HPDE6-E6E7 (cell line): Measurements from ENCODE around the gene MAZ.

Source experiments
- DNase-seq: peaks from one replicate; pipeline ENCODE4 v3.0.0; 2011; ENCODE audit warnings: missing footprints; ENCODE audit errors: extremely low spot score

Gene MAZ

DNA sequence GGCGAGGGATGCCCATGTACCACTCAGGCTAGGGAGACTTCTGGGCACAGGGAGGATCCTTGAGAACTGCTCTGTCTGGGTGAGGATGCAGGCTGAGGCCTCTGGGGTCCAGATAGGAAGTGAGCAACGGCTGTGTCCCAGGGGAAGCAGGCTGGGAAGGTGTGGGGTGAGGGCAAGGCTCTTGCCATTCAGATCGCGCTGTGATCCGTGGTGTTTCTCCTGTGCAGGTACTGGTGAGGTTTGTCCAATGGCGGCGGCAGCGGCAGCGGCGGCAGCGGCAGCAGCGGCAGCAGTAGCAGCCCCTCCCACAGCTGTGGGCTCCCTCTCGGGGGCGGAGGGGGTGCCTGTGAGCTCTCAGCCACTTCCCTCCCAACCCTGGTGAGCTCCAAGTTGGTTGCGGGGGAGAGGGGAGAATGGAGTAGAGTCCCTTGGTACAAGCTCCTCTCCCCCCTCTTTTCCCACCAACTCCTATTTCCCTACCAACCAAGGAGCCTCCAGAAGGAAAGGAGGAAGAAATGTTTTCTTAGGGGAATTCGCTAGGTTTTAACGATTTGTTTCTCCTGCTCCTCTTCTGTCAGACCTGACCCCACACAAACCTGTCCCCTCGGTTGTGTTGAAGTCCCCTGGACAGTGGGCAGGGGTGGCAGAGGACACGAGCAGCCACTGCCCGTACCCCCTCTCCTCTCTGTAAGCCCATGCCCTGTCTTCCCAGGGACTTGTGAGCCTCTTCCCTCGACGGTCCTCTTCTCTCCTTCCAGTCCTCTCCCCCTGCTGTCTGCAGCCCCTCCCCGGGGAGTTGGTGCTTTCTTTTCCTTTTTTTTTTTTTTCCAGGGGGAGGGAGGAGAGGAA, 3.7 kb downstream of the MAZ start:
- no peak for DNase-seq

DNA sequence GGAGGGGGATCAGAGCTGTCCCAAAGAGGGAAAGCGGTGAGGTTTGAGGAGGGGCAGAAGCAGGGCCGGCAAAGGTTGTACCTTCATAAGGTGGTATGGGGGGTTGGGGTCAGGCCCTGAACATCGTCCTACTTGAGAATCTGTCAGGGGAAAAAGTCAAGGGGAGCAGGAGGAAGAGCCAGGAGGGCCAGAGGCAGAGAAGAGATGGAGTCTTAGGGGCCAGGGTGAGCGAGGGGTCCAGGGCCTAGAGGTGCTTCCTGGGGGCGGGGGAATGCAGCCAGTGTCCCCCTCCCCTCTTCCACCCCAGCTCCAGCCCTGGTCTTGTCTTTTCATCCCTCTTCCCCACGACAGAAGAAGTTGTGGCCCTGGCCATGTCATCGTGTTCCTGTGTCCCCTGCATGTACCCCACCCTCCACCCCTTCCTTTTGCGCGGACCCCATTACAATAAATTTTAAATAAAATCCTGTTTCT, 4.4 kb downstream of the MAZ start:
- no peak for DNase-seq

DNA sequence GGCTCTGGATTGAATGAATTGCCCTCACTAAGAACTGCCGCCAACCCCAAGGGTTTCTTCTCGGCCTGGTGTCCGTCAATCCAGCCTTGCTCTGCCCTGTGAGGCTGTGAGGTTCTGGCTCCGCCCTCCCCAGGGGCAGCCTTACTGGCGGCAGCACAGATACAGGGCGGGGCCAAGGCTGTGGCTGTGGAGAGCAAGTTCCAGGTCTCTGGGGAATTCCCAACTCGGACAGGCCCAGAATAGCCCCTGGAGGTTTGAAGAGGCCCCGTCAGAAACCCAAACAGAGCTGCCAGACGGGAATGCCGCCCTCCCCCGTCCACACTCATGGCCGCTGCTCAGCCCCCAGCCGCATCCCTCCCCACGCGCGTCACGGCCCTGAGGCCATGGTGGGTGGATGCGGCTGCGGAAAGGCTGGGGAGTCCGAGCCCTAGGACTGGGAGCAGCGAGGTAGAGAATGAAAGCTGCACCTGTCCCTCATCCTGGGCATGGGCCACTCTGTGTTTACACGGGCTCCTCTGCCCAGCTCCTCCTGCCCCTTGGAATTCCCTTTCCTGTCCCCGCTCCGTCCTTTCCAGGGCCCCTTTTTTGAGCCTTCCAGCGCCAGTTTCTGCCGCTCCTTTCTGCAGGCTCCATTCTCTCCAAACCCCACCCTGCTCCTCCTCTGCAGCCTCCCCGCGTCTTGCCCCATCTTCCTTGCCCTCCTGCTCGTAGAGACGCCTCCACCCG, 5.0 kb downstream of the MAZ start:
- peak; percentile 89 for DNase-seq

- no peak for DNase-seq
These were observed 5.8 kb downstream of the MAZ start, which contains the start of gene PRRT2 for GRCh38 chr16:29811896-29812665. TSS of gene PRRT2 (plus strand) at chr16:29812193. CDS start at chr16:29813055, 862 bp downstream.

DNA sequence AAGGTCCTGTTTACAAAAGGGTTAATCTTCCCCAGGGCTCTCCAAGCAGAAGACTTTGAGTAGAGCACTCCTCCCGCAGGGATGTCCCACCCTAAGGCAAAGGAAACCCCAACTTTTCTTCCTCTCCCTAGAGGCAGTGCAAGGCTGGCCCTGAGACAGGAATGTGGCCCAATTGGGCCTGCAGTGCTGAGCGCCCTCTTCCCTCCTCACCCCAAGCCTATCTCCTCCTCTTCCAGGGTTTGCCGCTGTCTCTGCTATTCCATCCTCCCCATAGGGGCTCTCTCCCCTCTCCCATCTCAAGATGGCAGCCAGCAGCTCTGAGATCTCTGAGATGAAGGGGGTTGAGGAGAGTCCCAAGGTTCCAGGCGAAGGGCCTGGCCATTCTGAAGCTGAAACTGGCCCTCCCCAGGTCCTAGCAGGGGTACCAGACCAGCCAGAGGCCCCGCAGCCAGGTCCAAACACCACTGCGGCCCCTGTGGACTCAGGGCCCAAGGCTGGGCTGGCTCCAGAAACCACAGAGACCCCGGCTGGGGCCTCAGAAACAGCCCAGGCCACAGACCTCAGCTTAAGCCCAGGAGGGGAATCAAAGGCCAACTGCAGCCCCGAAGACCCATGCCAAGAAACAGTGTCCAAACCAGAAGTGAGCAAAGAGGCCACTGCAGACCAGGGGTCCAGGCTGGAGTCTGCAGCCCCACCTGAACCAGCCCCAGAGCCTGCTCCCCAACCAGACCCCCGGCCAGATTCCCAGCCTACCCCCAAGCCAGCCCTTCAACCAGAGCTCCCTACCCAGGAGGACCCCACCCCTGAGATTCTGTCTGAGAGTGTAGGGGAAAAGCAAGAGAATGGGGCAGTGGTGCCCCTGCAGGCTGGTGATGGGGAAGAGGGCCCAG, 6.7 kb downstream of the MAZ start:
- DNase-seq, result no peak

GRCh38 chr16:29813644-29814562, 7.6 kb downstream of the MAZ start:
- DNase-seq, result no peak

DNA sequence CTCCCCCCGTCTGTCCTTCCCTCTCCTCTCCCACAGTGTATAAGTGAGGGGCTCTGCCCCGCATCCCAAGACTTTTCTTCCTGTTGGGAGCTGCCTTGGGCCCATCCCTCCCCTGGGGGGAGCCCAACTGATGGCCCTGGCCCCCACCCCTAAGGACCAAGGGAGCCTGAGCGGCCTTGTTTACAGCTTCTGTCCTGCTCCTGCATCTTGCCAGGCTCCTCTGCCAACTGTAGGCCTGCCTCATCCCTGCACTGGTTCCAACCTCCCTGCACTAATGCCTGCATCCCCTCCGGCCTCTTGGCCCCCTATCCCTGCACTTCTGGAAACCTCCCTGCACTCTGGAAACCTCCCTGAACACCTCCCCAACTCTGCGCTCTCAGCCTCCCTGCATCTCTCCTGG, 8.3 kb downstream of the MAZ start:
- no peak for DNase-seq

DNA sequence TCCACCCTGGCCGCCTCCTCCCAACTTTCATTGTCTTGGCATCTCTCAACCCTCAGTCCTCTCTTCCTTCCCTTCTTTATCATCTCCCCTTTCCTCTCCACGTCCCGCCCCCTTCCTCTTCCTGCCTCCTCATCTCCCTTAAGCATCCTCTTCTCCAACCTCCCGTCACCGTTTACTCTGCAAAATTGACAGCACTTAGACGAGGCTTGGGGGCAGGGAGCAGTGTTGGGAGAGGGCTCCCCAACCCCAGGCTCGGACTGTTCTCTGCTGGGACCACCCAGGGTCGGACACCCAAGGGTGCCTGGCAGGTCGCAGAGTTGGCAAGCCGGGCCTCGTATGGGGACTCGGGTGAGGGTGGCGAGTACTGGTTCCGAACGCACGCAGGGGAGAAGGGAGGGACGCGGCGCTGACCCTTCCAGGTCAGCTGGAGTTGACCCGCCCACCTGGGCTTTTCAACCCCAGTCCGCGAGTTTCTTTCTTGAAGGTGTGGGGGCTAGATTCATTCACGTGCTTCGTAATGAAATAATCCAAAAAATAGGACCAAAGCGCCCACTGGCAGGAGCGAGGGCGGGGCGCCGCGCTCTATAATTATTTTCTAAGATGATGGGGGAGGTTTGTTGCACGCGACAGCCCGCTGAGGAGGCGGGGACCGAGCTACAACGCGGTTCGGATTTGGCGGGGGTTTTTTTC, 8.8 kb downstream of the MAZ start:
- DNase-seq, result no peak

DNA sequence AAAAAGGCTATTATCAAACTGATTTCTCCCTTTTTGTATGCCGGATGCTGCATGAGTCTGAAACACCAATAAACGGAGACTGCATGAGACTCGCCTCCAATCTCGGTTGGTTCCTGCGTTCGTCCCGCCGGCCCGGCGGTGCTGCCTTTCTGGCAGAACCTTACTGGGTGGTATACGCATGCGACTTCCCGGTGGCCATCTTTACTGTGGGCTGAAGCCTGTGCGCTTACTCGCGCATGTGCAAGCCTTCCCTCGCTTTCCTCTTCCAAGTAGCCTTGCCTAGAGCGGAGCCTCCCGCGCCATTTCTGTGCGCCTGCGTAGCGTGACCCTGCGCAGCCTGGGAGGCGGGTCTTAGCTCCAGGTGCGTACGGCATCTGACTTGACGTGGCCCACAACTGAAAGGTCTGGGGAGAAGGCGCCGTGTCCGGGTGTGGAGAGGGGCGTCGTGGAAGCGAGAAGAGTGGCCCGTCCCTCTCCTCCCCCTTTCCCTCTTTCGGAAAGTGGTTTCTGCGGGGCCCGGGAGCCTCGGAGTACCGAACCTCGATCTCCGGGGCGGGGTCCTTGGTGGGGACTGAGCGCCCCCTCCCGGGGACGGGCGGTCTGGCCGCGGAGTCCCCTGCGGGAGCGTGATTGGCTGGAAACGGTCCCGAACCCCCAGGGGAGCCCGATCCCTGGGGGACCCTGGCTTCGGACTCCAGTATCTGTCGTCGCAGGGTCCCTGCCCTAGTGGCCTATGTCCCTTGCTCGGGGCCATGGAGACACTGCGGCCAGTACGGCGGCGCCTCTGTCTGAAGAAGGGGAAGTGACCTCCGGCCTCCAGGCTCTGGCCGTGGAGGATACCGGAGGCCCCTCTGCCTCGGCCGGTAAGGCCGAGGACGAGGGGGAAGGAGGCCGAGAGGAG, 9.7 kb downstream of the MAZ start, which contains the start of gene PAGR1:
Gene PAGR1, plus strand, starts transcription at position 360 of the 901 bp plus-strand sequence. Its CDS starts 374 bp downstream, at position 734.
- peak; percentile 92 for DNase-seq

DNA sequence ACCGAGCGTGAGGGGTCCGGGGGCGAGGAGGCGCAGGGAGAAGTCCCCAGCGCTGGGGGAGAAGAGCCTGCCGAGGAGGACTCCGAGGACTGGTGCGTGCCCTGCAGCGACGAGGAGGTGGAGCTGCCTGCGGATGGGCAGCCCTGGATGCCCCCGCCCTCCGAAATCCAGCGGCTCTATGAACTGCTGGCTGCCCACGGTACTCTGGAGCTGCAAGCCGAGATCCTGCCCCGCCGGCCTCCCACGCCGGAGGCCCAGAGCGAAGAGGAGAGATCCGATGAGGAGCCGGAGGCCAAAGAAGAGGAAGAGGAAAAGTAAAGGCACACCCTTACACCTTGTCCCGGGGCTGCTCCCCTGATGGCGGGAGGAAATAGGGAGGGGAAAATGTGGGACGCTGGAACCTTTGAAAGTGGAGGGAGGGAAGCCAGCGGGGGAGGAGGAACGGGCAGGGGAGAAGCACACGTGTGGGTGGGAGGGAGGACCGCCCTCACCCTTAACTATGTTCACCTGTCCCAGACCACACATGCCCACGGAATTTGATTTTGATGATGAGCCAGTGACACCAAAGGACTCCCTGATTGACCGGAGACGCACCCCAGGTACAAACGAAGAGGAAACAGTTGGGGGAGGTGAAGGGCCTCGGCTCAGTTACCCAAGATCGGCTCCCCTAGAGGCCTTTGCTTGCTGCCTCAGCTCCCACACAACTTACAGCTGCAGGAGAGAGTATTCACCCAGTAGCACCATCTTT, 10.5 kb downstream of the MAZ start:
- DNase-seq, result no peak

GRCh38 chr16:29818082-29818481, 11.8 kb downstream of the MAZ start:
- no peak for DNase-seq

DNA sequence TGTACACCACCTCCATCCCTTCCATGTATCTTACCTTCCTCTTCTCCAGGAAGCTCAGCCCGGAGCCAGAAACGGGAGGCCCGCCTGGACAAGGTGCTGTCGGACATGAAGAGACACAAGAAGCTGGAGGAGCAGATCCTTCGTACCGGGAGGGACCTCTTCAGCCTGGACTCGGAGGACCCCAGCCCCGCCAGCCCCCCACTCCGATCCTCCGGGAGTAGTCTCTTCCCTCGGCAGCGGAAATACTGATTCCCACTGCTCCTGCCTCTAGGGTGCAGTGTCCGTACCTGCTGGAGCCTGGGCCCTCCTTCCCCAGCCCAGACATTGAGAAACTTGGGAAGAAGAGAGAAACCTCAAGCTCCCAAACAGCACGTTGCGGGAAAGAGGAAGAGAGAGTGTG, 13.2 kb downstream of the MAZ start:
- DNase-seq, result no peak

GRCh38 chr16:29820271-29820701, 14.0 kb downstream of the MAZ start, which contains the start of gene MVP:
TSS of gene MVP (plus strand) at chr16:29820462. CDS start at chr16:29830550, 10,088 bp downstream.
- no peak for DNase-seq

DNA sequence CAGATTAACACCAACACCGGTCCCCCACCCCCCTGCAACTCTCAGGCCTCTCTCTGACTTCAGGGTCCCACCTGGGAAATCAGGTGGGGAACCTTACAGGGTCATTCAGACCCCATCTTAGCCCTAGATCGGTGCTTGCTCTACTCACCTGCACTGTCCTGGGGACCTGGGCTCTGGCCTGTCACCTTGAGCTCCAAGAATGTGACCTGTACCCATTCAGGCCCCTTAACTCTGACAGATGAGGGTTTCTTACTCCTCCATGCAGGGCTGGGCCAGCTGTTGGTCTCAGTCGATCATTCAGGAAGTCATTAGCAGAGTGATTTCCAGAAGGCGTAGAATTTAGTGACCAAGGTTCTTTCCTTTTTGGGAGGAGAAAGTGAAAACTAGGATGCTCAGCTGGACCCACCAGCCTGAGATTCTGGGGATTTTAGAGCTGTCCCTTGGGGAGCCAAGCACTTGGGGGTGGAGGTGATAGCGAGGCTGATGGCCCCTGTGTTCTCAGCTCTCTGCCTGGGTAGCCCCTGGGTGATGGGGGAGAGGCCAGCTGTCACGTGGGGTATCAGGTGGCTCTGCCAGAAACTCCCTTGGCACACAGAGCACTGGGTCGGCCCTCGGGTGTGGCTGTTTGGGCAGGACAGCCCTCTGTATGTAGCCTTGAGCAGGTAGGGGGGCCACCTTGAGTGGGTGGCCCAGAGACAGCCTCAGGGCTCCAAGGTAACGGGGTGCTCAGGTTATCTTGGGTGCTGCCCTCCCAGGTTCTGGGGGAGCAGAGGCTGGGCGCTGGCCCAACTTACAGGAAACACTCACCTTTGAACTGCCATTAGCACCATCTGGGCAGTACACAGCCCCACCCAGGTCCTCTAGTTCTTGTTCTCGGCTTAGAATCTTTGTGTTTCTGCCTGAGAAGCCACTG, 14.7 kb downstream of the MAZ start:
- no peak for DNase-seq

DNA sequence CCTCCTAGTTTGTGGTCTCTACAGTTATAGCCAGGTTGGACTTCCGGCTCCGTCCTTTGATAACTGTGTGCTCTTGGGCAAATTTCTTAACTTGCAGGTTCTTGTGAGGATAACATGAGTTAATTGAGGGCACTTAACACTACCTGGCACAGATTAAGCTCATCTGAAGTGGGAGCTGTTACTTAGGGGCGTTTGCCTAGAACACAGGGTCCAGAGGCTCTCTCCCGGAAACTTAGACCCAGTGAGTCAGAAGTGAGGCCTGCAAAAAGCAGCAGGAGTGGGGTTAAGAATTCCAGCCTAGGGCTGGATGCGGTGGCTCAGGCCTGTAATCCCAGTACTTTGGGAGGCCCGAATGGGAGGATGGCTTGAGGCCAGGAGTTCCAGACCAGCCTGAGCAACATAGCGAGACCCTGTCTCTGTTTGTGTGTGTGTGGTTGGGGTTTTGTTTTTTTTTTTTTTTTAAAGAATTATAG, 15.3 kb downstream of the MAZ start:
- no peak for DNase-seq

- no peak for DNase-seq
These were observed 18.3 kb downstream of the MAZ start for GRCh38 chr16:29824589-29825144.
